Osteocyte (in vitro differentiated cells): Measurements from ENCODE around the gene MTHFD1. TPM values are rescaled to one million over a fixed set of nuclear protein-coding genes. Genes with fewer than 3 reads are reported as not detected.

Experiments used
- DNase-seq: peaks from one replicate; pipeline ENCODE4 v3.0.0; 2021; ENCODE audit warnings: mixed read lengths; ENCODE audit not compliant: unreplicated experiment; ENCODE audit errors: extremely low spot score
- H3K27ac Mint-ChIP-seq: one replicate; pipeline ENCODE4 v1.8.0; 2021; ENCODE audit warnings: mild to moderate bottlenecking, mixed read lengths; ENCODE audit not compliant: unreplicated experiment
- H3K27me3 Mint-ChIP-seq: one replicate; pipeline ENCODE4 v1.8.0; 2021; ENCODE audit warnings: mixed read lengths; ENCODE audit not compliant: unreplicated experiment
- H3K36me3 Mint-ChIP-seq: one replicate; pipeline ENCODE4 v1.8.0; 2021; ENCODE audit warnings: mixed read lengths; ENCODE audit not compliant: unreplicated experiment
- H3K4me1 Mint-ChIP-seq: one replicate; pipeline ENCODE4 v1.8.0; 2021; ENCODE audit warnings: mixed read lengths; ENCODE audit not compliant: unreplicated experiment
- H3K4me3 Mint-ChIP-seq: one replicate; pipeline ENCODE4 v1.8.0; 2021; ENCODE audit warnings: mild to moderate bottlenecking, moderate library complexity, mixed read lengths; ENCODE audit not compliant: unreplicated experiment
- H3K9me3 Mint-ChIP-seq: one replicate; pipeline ENCODE4 v1.8.0; 2021; ENCODE audit warnings: mixed read lengths; ENCODE audit not compliant: unreplicated experiment
- total RNA-seq: library from RNA; stranded (reverse); gene quantifications from 2 replicates; pipeline ENCODE4 v1.2.1, GENCODE V29; 2021
- TF ChIP-seq, protein P1 (sequence below): fragments of 200-600 bp; sonication (generic); IDR thresholded peaks from 2 replicates; pipeline ENCODE4 v1.5.0; 2021; ENCODE audit warnings: antibody characterized with exemption, mild to moderate bottlenecking, moderate library complexity

Gene MTHFD1
- total RNA-seq, 1 donor from 2014 or later = 77.8 TPM

GRCh38 chr14:64467101-64467500, 78.9 kb downstream of the MTHFD1 start:
- Mint-ChIP-seq H3K4me1 (peaks cover 20% of the 10 kb centered on the region), H3K36me3 (peaks cover 1% of the 10 kb centered on the region), H3K27ac (no peak overlapping the region), H3K9me3 (no peaks in the 10 kb centered on the region), H3K27me3 (no peaks in the 10 kb centered on the region), H3K4me3 (no peak overlapping the region)
- TF ChIP-seq, protein P1, sequence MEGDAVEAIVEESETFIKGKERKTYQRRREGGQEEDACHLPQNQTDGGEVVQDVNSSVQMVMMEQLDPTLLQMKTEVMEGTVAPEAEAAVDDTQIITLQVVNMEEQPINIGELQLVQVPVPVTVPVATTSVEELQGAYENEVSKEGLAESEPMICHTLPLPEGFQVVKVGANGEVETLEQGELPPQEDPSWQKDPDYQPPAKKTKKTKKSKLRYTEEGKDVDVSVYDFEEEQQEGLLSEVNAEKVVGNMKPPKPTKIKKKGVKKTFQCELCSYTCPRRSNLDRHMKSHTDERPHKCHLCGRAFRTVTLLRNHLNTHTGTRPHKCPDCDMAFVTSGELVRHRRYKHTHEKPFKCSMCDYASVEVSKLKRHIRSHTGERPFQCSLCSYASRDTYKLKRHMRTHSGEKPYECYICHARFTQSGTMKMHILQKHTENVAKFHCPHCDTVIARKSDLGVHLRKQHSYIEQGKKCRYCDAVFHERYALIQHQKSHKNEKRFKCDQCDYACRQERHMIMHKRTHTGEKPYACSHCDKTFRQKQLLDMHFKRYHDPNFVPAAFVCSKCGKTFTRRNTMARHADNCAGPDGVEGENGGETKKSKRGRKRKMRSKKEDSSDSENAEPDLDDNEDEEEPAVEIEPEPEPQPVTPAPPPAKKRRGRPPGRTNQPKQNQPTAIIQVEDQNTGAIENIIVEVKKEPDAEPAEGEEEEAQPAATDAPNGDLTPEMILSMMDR = no peak
- DNase-seq = no peak

DNA sequence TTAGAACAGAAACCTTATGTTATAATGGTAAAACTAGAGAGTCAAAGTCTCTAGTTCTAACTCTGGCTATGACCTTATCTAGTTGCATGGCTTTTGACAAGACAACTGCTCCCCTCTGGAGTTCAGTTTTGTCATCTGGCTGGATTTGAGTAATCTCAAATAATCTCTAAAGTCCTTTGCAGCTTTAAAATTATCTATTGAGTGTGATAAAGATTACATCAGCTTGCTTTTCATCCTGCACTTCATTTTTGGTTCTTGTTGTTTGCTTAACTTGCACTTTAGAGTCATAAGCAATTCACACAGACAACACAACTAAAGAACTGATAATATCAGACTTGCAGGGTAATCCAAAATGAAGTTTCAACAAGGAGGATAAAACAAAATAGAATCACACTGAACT, 79.4 kb downstream of the MTHFD1 start:
- Mint-ChIP-seq H3K36me3 (peaks cover 1% of the 10 kb centered on the region), H3K27me3 (no peaks in the 10 kb centered on the region), H3K27ac (no peak overlapping the region), H3K9me3 (no peaks in the 10 kb centered on the region), H3K4me1 (peaks cover 20% of the 10 kb centered on the region), H3K4me3 (no peak overlapping the region)
- TF ChIP-seq, protein P1 = no peak
- no peak for DNase-seq

DNA sequence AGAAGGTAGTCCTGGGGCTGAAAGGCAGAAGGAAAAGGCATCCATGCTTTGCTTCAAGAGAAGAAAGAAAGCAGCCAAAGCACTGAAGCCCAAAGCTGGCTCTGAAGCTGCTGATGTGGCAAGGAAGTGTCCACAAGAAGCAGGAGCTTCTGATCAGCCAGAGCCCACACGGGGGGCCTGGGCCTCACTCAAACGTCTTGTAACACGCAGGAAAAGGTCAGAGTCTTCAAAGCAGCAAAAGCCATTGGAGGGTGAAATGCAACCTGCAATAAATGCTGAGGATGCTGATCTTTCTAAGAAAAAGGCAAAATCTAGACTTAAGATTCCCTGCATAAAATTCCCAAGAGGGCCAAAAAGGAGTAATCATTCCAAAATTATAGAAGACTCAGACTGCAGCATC, 80.3 kb downstream of the MTHFD1 start:
- TF ChIP-seq, protein P1 = no peak
- Mint-ChIP-seq H3K9me3 (no peaks in the 10 kb centered on the region), H3K27me3 (no peaks in the 10 kb centered on the region), H3K36me3 (peaks cover 1% of the 10 kb centered on the region), H3K4me3 (no peak overlapping the region), H3K4me1 (peaks cover 20% of the 10 kb centered on the region), H3K27ac (no peak overlapping the region)
- DNase-seq = no peak

- H3K27me3 Mint-ChIP-seq = no peaks in the 10 kb centered on the region
- no peaks in the 10 kb centered on the region for H3K9me3 Mint-ChIP-seq
- TF ChIP-seq, protein P1 = no peak
- no peak overlapping the region for H3K27ac Mint-ChIP-seq
- DNase-seq = no peak
- peaks cover 3% of the 10 kb centered on the region for H3K4me1 Mint-ChIP-seq
- peaks cover 1% of the 10 kb centered on the region for H3K36me3 Mint-ChIP-seq
- H3K4me3 Mint-ChIP-seq = no peak overlapping the region
These were observed 85.9 kb downstream of the MTHFD1 start for GRCh38 chr14:64474041-64474440.

GRCh38 chr14:64474698-64475097, 86.5 kb downstream of the MTHFD1 start:
- Mint-ChIP-seq H3K36me3 (no peaks in the 10 kb centered on the region), H3K27ac (no peak overlapping the region), H3K4me1 (peaks cover 3% of the 10 kb centered on the region), H3K27me3 (no peaks in the 10 kb centered on the region), H3K9me3 (no peaks in the 10 kb centered on the region), H3K4me3 (no peak overlapping the region)
- TF ChIP-seq, protein P1 = no peak
- no peak for DNase-seq
